Suppressor macrophage treated with lipopolysaccharide for 1 hour (primary cell): ENCODE results near the gene PCDHA13.
"Not testable (repeated sequence)": the region's sequence is repeated elsewhere in the genome, so short reads cannot be mapped to it uniquely, and the experiment has no call there.

Experiments used
- DNase-seq, 3 donors: peaks; one replicate each; pipeline ENCODE4 v3.0.0-alpha.2; 2020 to 2022

PCDHA13 gene

DNA sequence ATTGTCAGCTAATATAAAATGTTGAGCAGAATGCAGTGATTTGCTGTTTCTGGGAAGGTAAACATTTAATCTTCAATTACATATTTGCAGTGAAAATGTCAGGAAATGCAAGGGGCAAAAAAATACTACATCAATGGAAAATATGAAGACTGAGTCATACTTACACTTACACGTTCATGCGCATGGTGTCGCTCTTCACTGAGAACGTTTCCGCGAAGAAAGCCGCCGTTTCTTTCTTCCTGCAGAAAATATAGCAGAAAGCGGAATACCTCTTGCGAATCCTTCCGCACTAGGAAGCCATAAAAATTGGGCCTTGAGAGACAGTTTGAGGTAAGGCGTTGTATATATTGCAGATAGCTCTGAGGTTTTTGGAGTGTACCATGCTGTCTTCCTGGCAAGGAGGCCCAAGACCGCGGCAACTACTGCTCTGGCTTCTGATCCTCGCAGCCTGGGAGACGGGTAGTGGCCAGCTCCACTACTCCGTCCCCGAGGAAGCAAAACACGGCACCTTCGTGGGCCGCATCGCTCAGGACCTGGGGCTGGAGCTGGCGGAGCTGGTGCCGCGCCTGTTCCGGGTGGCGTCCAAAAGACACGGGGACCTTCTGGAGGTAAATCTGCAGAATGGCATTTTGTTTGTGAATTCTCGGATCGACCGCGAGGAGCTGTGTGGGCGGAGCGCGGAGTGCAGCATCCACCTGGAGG, at the start of gene PCDHA13:
Gene PCDHA13, plus strand, starts transcription at position 236 of the 702 bp plus-strand sequence. Its CDS starts 145 bp downstream, at position 381.
- no peak for DNase-seq

DNA sequence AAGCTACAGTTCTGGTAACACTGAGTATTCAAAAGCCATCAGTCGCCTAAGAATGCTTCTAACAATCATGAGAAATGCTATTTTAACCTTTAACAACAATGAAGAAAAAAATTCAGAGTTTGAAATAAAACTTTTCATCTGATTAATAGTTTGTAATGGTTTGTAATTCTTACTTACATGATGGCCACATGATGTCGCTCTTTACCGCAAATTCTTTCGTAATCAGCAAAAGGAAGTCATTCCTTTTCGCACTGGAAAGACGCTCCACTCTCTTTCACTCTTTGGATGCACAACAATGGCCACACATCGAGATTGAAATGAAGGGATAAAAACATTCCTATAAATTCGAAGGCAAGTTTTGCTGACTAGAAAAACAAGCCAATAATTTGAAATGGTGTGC, 47.9 kb upstream of the PCDHA13 start, which contains the start of gene PCDHA7:
Gene PCDHA7, plus strand, starts transcription at position 277 of the 400 bp plus-strand sequence. Its CDS starts 115 bp downstream, at position 392.
- peak in 2 of 3 donors; percentile 5 to 18 for DNase-seq

GRCh38 chr5:140834439-140835008, 47.4 kb upstream of the PCDHA13 start:
- not testable (repeated sequence) for DNase-seq

GRCh38 chr5:140835622-140836510, 46.1 kb upstream of the PCDHA13 start:
- peak in 1 of 3 donors; percentile 13 for DNase-seq

DNA sequence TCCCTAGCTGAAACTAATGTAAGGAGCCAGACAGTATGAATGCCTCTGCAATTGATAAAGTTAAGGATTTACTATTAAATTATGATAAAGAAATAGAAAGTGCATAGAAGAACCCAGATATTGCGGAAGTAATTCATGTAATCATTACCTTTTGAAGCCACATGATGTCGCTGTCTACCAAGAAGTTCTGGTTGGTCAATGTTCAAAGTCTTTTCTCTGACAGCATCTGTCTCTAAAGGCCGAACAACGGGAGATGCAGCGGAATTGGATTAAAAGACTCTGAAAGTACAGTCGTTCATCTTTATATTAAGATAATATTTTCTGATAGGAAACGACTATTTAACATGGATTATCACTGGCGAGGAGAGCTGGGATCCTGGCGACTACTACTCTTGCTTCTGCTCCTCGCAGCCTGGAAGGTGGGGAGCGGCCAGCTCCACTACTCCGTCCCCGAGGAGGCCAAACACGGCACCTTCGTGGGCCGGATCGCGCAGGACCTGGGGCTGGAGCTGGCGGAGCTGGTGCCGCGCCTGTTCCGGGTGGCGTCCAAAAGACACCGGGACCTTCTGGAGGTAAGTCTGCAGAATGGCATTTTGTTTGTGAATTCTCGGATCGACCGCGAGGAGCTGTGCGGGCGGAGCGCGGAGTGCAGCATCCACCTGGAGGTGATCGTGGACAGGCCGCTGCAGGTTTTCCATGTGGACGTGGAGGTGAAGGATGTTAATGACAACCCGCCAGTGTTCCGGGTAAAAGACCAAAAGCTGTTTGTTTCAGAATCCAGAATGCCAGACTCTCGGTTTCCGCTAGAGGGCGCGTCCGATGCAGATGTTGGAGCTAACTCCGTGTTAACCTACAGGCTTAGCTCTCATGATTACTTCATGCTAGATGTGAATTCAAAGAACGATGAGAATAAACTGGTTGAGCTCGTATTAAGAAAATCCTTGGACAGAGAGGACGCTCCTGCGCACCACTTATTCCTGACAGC, 40.7 kb upstream of the PCDHA13 start, which contains the start of gene PCDHA8:
Gene PCDHA8, plus strand, starts transcription at position 210 of the 985 bp plus-strand sequence. Its CDS starts 135 bp downstream, at position 345.
- peak; percentile 13 to 27 (median 15) for DNase-seq

GRCh38 chr5:140842798-140843733, 38.9 kb upstream of the PCDHA13 start:
- no peak for DNase-seq

- not testable (repeated sequence) for DNase-seq
These were observed 33.5 kb upstream of the PCDHA13 start, which contains the start of gene PCDHA9 for GRCh38 chr5:140848139-140849102. Gene PCDHA9 (plus strand): TSS chr5:140848382. CDS start chr5:140848496, 114 bp downstream.

DNA sequence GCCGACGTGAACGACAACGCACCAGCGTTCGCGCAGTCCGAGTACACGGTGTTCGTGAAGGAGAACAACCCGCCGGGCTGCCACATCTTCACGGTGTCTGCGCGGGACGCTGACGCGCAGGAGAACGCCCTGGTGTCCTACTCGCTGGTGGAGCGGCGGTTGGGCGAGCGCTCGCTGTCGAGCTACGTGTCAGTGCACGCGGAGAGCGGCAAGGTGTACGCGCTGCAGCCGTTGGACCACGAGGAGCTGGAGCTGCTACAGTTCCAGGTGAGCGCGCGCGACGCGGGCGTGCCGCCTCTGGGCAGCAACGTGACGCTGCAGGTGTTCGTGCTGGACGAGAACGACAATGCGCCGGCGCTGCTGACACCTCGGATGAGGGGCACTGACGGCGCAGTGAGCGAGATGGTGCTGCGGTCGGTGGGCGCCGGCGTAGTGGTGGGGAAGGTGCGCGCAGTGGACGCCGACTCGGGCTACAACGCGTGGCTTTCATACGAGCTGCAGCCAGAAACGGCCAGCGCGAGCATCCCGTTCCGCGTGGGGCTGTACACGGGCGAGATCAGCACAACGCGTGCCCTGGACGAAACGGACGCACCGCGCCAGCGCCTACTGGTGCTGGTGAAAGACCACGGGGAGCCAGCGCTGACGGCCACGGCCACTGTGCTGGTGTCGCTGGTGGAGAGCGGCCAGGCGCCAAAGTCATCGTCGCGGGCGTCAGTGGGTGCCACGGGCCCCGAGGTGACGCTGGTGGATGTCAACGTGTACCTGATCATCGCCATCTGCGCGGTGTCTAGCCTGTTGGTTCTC, 31.9 kb upstream of the PCDHA13 start:
- DNase-seq = not testable (repeated sequence)

DNA sequence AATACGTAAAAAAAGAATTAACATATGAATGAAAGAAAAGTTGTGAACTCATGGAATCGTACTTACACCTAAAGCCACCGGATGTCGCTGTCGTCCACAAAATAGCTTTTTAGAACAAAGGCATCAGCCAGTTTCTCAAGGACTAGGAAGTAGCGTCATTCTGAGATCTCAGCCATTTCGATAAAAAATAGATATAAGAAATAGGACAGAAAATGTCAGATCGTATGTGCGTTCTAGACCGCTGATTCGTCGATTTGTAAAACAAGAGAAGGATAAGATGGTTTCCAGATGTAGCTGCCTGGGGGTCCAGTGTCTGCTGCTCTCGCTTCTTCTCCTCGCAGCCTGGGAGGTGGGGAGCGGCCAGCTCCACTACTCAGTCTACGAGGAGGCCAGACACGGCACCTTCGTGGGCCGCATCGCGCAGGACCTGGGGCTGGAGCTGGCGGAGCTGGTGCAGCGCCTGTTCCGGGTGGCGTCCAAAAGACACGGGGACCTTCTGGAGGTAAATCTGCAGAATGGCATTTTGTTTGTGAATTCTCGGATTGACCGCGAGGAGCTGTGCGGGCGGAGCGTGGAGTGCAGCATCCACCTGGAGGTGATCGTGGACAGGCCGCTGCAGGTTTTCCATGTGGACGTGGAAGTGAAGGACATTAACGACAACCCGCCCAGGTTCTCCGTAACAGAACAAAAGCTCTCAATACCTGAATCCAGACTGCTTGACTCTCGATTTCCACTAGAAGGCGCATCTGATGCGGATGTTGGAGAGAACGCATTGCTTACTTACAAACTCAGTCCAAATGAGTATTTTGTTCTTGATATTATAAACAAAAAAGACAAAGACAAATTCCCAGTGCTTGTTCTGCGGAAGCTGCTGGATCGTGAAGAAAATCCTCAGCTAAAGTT, 25.9 kb upstream of the PCDHA13 start, which contains the start of gene PCDHA10:
Gene PCDHA10, plus strand, starts transcription at position 126 of the 903 bp plus-strand sequence. Its CDS starts 152 bp downstream, at position 278.
- DNase-seq = no peak

GRCh38 chr5:140857177-140857986, 24.5 kb upstream of the PCDHA13 start:
- DNase-seq = no peak

- no peak for DNase-seq
These were observed 24.0 kb upstream of the PCDHA13 start for GRCh38 chr5:140857987-140858240.

DNA sequence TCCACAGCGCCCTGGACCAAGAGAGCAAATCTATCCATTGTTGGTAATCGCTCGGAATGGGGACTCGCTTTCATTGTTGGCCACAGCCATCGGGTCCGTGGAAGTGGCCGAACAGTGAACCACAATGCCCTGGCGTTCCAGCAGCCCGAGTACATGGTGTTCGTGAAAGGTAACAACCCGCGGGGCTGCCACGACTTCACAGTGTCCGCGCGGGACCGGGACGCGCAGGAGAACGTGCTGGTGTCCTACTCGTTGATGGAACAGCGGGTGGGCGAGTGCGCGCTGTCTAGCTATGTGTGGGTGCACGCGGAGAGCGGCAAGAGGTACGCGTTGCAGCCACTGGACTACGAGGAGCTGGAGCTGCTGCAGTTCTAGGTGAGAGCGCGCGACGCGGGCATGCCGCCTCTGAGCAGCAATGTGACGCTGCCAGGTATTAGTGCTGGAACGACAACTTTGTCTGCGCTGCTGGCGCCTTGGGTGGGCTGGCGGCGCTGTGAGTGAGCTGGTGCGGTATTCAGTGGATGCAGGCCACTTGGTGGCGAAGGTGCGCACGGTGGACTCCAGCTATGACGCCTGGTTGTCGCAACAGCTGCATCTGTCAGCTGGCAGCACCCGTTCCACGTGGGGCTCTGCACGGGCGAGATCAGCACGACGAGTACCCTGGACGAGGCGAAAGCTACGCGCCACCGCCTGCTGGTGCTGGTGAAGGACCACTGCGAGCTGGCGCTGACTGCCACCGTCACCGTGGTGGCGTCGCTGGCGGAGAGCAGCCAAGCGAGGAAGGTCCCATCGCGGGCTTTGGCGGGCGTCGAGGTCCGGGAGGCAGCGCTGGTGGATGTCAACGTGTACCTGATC, 19.3 kb upstream of the PCDHA13 start:
- DNase-seq = no peak

- DNase-seq = peak in 1 of 3 donors; percentile 3
These were observed 13.0 kb upstream of the PCDHA13 start, which contains the start of gene PCDHA11 for GRCh38 chr5:140868721-140869554. Gene PCDHA11 (plus strand): TSS chr5:140868957. CDS start chr5:140869104, 147 bp downstream.

DNA sequence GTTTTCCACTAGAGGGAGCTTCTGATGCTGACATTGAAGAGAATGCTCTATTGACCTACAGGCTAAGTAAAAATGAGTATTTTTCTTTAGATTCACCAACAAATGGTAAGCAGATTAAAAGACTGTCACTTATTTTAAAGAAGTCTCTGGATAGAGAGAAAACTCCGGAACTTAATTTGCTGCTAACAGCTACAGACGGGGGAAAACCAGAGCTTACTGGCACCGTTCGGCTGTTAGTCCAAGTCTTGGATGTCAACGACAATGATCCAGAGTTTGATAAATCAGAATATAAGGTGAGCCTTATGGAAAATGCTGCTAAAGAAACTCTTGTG, 12.4 kb upstream of the PCDHA13 start:
- no peak for DNase-seq
